Measurements from ENCODE around the gene RBFOX2.

The RBFOX2 gene

DNA sequence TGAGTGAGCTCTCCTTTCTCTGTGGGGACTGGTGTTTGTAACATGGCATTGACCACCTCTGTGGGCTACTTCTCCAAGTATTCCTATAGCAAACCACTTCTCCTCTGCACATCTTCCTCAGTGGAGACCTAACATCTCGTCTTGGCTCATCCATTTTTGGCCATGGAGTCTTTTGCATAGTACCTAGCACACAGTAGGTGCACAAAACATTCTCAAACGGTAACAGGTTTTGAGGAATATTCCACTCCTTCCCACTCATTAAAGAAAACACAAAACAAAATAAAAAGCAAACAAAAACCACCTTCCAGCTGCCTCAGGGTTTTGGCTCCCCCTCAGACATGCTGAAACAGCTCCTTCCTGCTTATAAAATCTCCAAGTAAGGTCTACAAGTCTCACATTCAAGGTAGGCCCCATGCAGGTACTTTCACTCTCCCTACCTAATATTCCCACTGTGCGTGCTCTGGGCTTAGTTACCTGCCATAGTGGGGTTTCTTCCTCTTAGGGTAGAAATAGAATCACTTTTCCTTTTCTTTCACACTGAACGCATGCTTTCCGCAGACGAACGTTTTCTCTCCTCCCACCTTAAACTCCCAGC, 132.4 kb downstream of the RBFOX2 start:
- no peak for DNase-seq (ENCODE audit: low spot score)

DNA sequence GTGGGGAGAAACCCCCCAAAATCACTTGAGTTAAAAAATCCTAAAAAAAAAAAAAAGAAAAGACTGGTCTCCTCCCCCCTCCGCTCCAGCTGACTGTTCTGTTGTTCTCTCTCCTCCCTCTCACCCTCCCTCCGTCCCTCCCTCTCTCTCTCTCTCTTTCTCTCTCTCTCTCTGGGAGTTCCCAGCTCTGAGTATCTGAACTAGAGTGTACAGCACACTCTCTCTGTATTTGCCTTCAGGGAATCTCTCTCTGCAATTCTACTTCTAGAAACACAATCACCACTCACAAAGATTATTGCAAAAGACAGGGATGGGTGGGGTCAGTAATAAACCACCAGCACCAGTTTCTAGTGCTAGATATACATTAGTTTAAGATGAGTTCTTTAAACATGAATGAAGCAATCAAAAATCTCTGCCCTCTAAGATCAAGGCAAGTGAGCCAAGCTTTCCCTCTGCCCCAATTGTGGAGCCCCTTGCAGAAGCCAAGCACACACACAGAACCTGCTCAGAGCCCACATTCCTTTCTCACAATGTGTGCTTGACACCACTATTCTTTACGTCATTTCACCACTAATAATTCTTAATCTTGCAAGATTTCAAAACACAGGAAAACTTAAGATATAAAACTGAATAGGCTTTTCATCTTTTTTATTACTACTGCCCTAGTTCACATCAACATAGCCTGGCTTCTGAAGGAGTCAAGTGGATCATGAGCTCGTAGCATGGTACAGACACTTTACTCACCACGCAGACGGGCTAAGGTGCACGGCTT, 133.5 kb downstream of the RBFOX2 start:
- no peak for DNase-seq (ENCODE audit: low spot score)

DNA sequence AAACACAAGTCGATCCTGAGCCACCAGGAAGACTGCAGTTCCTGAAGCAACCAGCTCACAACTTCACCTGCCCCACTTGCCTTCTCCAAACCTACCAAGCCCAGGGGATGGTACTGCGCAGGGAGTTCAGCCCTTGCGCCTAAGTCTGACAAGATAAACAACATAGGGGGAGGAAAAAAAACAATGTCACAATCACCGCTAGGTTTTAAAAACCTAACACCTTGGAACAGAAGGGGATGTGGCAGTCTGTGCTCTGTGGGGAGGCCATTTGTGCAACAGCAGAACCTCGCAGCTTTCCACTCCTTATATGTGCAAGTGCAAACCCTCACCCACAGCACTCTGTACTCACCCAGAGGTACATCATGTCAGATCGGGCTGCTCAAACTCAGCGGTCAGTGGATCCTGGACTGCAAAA, 134.2 kb downstream of the RBFOX2 start:
- DNase-seq (ENCODE audit: low spot score), result no peak

DNA sequence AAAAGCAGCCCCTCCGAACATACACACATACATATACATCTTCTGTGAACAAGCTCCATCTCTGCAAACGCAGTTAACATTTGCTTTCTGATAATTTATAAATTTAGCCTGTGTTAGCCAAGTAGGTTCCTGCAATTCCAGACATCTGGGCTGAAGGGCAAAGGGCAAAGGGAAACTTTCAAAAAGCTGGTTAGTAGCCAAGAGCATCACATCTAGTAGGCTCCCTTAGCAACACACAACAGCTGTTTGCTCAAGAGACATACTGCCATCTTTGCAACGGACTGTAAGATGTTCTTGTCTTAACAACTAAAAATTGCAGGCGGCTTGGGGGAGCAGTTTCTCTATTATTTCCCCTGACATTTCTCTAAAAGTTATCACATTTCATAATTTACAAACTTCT, 134.9 kb downstream of the RBFOX2 start:
- DNase-seq (ENCODE audit: low spot score), result no peak

DNA sequence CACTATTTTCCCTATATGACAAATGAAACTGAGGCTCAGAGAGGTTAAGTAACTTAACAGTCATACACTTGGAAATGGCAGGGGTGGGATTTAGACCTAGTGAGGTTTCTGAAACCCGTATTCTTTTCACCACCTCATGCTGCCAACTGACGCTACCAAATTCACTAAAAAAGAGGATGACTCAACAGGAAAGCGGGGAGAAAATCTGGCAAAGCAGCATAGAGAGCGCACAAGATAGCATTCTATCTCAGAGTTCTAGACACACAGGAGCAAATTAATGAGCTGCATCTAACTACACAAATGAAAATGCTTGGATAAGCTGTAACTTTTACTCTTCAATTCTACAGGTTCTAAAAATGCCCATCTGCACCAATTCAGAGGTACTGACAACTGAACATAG, 136.4 kb downstream of the RBFOX2 start:
- no peak for DNase-seq (ENCODE audit: low spot score)

DNA sequence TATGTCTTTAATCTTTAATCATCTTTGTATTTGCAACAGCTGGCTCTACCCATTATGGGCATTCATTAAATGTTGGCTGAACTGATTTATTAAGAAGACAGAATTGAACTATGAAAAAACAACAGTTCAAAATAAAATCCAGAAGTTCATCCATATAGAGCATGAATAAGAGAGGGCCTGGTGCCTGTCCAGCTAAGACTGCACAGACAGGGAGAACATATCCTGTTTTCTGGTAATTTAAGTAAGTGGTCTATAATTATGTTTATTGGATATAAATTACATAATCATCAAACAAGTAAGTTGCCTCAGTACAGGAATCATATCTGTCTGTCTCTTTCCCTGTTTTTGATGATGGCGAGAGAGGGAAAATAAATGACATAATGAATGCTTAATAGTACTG, 137.2 kb downstream of the RBFOX2 start:
- no peak for DNase-seq (ENCODE audit: low spot score)

DNA sequence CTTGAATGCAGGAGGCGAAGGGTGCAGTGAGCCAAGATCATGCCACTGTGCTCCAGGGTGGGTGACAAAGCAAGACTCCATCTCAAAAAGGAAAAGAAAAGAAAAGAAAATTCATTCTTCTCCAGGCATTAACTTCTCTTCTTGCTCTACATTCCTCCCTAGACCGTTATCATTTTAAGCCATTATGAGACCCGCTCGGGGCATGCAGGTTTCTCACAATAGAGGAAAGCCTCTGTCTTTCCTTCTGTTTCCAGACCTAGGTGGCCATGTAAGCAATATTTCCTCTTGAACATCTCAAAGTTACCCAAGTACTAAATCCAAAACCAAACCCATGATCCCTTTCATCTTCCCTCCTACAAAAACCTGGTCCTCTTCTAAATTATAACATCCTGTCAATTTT, 139.6 kb downstream of the RBFOX2 start:
- DNase-seq (ENCODE audit: low spot score), result no peak

DNA sequence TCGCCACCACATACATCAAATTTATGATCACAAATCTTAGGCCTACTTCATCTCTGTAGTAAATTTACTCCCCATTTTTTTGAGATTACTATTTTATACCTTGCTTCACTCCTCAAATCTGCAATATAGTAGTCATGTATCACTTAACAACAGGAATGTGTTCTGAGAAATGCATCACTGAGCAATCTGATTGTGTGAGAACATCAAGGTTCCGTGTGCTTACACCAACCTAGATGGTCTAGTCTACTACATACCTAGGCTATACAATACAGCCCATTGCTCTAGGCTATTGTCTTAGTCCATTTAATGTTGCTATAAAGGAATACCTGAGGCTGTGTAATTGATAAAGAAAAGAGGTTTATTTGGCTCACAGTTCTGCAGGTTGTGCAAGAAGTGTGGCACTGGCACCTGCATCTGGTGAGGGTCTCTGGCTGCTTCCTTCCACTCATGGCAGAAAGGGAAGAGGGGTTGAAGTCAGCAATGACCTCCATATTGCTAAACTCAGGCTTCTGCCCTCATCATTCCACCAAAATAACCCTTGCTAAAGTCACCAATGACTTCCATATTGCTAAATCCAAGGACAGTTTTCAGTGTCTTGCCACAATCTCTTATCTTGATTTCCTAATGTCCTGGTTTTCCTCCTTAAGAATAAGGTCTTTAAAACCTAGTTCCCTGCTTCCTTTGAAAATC, 140.3 kb downstream of the RBFOX2 start:
- DNase-seq (ENCODE audit: low spot score), result no peak

DNA sequence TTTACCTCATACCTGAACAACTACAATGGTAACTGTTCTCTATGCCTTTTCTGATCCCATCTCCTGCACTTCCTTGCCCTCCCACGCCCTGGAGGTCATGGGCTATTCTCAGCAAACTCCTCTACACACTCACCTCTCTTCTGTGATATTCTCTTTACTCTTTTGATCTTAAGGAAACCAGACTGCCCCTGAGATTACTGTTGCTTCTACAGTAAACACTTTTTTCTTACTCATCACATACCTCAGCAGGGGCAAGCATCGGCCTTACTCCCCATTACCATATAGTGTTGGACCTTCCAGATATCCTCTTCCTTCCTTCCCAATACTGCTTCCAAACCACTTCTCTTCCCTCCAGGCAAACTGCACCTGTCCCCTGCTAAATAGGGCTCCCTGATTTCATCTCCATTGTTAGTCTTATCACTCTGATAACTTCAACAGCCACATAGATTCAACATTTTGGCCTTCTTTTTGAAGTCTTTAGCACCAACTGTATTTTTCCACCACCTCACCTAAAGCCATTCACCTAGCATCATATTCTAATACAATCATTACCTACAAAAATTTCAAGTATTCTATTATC, 141.2 kb downstream of the RBFOX2 start:
- DNase-seq (ENCODE audit: low spot score), result no peak

DNA sequence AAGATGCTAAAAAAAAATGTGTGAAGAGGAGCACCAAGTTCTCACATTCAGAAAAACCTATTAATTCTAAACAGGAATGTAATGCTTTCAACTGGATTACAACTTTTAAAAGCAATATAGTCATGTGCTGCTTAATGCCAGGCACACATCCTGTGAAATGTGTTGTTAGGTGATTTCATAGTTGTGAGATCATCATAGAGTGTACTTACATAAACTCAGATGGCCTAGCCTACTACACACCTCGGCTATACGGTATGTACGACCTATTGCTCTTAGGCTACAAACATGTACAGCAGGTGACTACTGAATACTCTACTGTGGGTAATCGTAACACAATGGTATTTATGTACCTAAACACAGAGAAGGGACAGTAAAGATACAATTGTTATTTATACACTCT, 142.3 kb downstream of the RBFOX2 start:
- DNase-seq (ENCODE audit: low spot score), result no peak

DNA sequence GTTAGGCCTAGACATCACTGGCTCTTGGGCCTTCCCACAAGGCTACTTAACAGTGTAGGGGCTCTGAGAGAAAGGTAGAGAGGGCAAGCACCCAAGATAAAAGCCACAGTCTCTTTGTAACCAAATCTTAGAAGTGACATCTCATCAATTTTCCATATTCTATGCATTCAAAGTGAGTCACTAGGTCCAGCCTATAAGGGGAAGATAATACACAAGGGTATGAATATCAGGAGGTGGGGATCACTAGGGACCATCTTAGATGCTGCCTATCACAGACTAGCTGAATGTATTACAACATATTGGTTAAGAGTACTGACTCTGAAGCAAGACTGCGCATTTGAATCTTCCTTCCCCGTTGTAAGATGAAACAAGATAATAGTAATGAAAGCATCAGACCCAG, 144.1 kb downstream of the RBFOX2 start:
- no peak for DNase-seq (ENCODE audit: low spot score)

DNA sequence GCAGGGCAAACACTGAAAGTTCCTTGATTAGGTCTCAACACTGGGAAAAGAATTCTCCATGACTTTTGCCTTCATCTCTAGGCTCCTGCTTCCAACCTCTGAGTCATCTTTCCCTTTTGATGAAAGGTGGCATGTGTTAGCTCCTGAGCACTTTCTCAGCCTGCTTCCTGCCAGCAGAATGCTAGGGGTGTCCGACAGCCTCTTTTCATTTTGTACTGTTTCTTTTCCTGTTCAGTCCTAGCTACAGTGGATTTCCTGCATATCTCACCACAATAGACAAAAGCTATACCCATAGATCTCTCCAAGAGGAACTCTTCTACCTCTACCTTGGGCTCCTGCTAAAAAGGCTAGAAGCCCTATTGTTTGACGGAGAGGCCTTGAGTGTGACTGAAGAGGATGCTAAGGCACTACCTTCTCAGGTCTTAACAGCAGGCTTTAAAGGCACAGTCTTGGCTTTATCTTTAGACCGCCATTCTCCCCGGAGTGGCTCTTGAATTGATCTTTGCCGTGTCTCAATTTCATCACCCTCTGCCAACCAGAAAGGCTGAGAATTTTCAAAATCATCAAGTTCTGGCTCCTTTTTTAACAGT, 145.5 kb downstream of the RBFOX2 start:
- DNase-seq (ENCODE audit: low spot score), result no peak

DNA sequence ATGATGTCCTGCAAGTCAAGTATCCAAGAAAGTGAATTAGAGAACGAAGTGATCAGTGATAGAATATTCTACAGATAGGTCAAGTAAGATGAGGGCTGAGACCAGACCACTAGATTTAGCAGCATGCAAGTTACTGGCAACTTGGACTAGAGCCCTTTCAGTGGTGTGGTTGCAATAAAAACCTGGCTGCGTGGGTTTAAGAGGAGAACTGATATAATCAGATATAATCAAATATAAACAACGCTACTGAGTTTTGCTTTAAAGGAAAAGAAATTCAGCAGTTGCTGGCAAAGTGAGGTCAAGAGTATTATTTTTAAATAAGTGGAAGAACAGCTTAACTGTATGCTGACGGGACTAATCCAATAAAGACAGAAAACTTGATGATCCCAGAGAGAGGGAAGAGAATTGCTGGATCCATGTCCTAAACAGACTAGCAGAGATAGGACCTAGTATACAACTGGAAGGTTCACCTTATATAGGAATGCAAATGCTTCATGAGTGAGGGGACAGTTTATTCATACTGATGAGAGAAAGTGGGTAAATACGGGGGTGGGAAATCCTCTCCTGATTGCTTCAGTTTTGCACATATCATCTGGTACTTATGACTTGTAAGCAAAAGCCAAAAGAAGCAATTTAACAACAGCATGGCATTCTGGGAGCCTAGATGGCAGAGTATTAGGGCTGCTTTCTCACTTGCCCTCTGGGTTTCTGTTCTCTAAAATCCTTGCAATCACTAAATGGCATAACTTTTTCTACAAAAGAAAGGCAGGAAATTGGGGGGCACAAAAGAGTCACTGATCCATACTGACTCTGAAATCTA, 146.2 kb downstream of the RBFOX2 start:
- DNase-seq (ENCODE audit: low spot score), result no peak

DNA sequence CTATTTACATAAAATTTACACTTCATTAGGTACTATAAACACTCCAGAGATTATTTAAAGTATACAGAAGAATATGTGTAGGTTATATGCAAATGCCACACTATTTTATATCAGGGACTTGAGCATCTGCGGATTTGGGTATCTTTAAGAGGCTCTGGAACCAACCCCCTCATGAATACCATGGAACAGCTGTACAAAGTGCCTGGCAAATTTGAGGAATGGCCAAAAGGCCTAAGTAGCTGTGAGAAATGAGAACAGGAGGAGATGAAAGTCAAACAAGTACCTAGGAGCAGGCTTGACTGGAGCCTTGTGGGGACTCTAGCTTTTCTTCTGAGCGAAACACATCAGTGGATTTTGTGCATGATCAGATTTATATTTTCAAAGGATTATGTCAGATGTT, 149.3 kb downstream of the RBFOX2 start:
- no peak for DNase-seq (ENCODE audit: low spot score)

DNA sequence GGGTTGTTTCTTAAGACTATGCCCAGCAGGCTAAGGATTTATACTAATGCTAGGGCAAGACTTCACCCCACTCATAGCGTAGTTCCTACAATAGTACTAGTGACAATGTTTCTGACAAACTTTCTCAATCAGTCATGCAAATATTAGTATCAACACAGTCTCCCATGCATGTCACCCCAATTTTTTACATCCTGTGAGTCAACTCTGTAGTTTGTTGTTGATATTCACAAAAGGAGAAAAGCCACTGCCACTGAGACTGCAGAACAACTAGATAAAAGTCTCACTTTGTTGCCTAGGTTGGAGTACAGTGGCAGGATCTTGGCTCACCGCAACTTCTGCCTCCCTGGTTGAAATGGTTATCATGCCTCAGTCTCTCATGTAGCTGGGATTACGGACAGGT, 155.2 kb downstream of the RBFOX2 start:
- DNase-seq (ENCODE audit: low spot score), result no peak

DNA sequence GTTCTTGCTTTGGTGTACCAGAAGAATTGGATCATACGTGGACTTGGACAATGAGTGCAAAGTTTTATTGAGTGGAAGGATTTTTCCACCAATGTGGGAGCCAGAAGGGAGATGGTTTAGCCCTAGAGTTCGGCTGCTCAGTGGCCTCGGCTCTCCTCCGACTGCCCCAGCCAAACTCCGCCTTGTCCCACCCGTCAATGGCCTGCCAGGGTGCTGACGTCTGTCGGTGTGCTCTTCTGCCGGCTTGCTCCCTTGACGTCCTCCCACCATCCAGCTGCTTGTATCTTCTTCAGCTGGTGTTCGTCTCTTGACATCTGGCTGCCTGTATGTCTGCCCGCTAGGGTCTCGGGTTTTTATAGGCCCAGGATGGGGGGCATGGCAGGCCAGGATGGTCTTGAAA, 156.2 kb downstream of the RBFOX2 start:
- DNase-seq (ENCODE audit: low spot score), result no peak

DNA sequence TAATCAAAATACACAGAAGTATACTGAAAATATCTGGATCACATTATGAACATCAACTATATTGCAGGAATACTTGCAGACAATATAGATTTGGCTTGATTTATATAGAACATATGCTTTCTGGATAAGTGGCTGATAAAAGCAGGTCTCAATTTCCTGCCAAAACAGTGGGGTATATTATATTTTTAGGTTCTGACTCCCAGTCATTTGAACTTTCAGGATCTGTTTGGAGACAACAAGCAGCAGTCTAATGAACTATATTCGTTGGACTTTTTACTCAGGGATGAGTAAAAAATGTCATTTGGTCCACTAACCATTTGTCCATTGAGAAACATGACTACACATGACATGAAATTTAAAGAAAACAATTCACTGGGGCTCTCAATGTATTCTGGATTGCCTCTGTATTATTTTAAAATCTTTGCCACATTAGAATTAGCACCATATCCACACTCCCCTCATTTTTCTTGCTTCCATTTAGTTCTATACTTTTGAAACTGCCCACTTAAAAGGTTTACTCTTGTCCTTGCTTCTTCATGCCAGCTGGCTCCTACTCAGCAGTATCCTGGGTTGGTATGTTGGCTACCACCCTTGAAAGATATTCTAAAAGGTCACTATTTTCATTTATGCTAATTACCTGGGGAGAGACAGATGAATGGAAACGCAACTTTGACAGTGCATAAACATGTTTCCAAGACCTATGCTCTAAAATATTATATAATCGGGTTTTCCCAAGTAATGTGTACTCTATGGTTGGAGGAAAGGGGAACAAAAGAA, 157.9 kb downstream of the RBFOX2 start:
- DNase-seq (ENCODE audit: low spot score), result no peak

DNA sequence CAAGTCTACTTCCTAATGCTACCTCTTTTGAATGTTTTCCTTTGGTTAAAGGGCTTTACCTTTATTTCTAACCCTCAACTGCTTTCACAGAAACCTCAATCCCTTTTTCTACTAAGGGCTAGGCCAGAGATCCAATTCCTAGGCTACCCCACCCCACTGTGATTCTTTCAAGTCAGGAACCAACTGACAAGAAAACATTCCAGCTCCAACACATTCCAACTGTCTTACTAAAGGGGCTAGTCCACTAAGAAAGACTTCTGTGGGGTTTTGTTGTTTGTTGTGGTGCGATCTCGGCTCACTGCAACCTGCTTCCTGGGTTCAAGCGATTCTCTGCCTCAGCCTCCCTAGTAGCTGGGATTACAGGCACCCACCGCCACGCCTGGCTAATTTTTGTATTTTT, 159.7 kb downstream of the RBFOX2 start:
- DNase-seq (ENCODE audit: low spot score), result no peak

DNA sequence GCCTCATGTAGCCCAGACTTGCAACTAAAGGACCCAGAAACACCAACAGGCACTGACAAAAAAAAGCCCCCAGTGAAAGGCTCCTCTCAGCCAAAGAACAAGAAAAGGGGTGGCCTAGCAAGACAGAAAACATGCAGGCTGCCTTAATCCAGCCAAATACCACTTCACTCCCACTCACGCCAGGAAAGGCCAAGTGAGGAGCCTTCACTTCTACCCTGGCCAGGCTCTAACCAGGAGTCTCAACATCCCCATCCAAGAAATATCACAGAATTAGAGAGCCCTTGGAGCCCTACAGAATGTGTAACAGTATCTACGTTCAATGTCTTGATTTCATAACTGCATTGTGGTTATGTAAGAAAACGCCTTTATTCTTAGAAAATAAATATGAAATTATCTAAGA, 162.0 kb downstream of the RBFOX2 start:
- DNase-seq (ENCODE audit: low spot score), result no peak

DNA sequence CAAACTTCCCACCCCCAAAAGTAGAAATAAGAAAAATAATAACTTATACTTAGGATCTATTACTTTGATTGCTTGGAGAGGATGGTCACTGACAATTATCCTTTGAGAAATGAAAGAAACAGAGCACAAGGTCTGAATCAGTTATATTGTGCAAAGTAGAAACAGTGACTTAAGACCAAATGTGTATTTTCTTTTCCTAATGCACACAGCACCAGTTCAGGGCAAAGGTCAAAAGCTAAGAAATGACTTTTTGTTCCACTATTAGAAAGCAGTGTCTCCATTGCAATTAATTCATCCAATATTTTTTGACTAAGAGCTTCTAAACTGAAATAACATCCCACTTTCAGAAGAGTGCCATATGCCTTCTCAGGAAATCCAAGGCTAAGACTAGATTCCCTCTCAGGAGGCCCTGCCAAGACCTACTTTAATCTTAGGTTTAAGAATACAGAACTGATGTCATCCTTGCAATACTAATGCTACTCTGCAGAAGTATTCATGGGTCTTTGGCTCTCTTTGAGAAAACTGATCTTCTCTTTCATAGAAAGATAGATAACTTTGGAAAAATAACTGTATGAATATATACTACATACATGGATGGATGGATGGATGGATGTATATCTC, 164.0 kb downstream of the RBFOX2 start:
- no peak for DNase-seq (ENCODE audit: low spot score)

DNA sequence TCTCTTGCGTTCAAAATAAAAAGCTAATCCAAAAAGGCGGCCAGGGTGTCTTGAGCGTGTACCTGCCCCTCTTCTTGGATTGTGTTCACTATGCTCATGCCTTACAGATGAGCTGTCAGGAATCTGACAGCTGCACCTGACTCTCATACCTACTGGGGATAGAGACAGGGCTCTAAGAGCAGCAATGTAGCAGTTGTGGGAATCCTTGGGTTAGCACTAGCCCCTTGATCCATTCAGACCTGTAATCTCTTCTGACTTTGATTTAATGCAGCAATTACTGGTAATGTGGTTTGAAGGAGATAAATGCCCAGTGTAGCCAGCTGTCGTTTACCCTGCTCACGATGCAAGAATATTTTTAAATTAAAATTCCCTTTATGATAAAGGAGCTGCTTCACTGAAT, 165.2 kb downstream of the RBFOX2 start:
- DNase-seq (ENCODE audit: low spot score), result no peak
